Heart right ventricle (tissue), 16 donors: ENCODE results near the gene MINAR1. TPM values are rescaled to one million over a fixed set of nuclear protein-coding genes. Genes with fewer than 3 reads are reported as not detected.

Experiments
- ATAC-seq, 8 donors: fragments of 200-7000 bp; cut with Tn5 transposase; one replicate each; pipeline ENCODE4 v1.9.1; 2020; ENCODE audit warnings: mild to moderate bottlenecking in 8 of 8, moderate library complexity in 8 of 8, moderate number of reproducible peaks in 1 of 8
- DNase-seq, 2 donors: peaks; one replicate each; pipeline ENCODE4 v3.0.0-alpha.2; 2020
- H3K27ac ChIP-seq, 10 donors: fragments of 200-600 bp; sonication (generic) in 2 of 10; one replicate each; pipeline versions ENCODE4 v1.5.0 to v1.8.0; 2020 to 2022; ENCODE audit warnings: mild to moderate bottlenecking in 3 of 10
- H3K27me3 ChIP-seq, 7 donors: fragments of 200-600 bp; one replicate each; pipeline ENCODE4 v1.8.0; 2021 to 2022; ENCODE audit warnings: mild to moderate bottlenecking in 2 of 7
- H3K36me3 ChIP-seq, 9 donors: fragments of 200-600 bp; sonication (generic) in 1 of 9; one replicate each; pipeline versions ENCODE4 v1.5.0 to v1.8.0; 2020 to 2022; ENCODE audit warnings: mild to moderate bottlenecking in 2 of 9
- H3K4me1 ChIP-seq, 9 donors: fragments of 200-600 bp; sonication (generic) in 1 of 9; one replicate each; pipeline versions ENCODE4 v1.5.0 to v1.8.0; 2020 to 2022; ENCODE audit warnings: mild to moderate bottlenecking in 4 of 9
- H3K4me3 ChIP-seq, 10 donors: fragments of 200-600 bp; sonication (generic) in 2 of 10; one replicate each; pipeline versions ENCODE4 v1.5.0 to v1.8.0; 2020 to 2022; ENCODE audit warnings: mild to moderate bottlenecking in 7 of 10, moderate library complexity in 2 of 10
- H3K9me3 ChIP-seq, 11 donors: fragments of 200-600 bp in 10 of 11; sonication (generic) in 2 of 11; one replicate each; pipeline versions ENCODE4 v1.5.0 to v1.8.0; 2013 to 2022; ENCODE audit warnings: mild to moderate bottlenecking in 2 of 11, control low read depth in 1 of 11, moderate library complexity in 1 of 11
- CTCF ChIP-seq, 9 donors: fragments of 200-600 bp; sonication (generic) in 2 of 9; IDR thresholded peaks; one replicate each; pipeline versions ENCODE4 v1.5.0 to v1.8.0; 2021 to 2022; ENCODE audit warnings: antibody characterized with exemption in 9 of 9, mild to moderate bottlenecking in 5 of 9, moderate library complexity in 1 of 9
- WGBS, 2 donors: extraction: QIAGEN DNeasy Blood & Tissue Kit; methylation state at CpG; one replicate each; pipeline ENCODE4 v1.1.7; 2013; ENCODE audit warnings: inconsistent platforms in 1 of 2; 5-methylcytosine and 5-hydroxymethylcytosine counted together
- intact Hi-C, 10 donors: fragments of 100-400 bp; cut with DNase I; formaldehyde crosslinking; loops; one replicate each; pipeline versions ENCODE4 v1.11.1 to v1.14.2; 2022
- polyA plus RNA-seq, 2 donors: library from polyadenylated mRNA; stranded (reverse); fragments of 200-250 nt; gene quantifications; one replicate each; pipeline ENCODE4 v1.2.3, GENCODE V29; 2013
- total RNA-seq, 10 donors: library from RNA; stranded (reverse); fragmentation: NEBNext Ultra II Directional in 3 of 10; extraction: Animal tissue kit (Norgen Biotek cat#: 25700) in 3 of 10; gene quantifications; one replicate each; pipeline versions ENCODE4 v1.2.1 to v1.2.4, GENCODE V29; 2021 to 2023
- donor health status: Arrhythmogenic right ventricular cardiomyopathy.
- donor health status: ischemic (EF 13 %, LVEDD 7.1; RV severe dilation, severe dysfunction).
- donor health status: healthy with polysubstance abuse.
- donor health status: DM: no; HTN: yes; CAD: no.
- donor health status: DM: no; HTN: no; CAD: no.
- donor health status: ischemic (EF 25% LVEDD 6.9; RV normal size, moderate dysfunction).
- donor health status: ischemic (EF 25% LVEDD 5.7; RV mildly dilated, moderate dysfunction).
- donor health status: healthy.
- donor health status: DM: yes; HTN: yes; CAD: no.
- donor health status: Ischemic cardiomyopathy.
- donor health status: ischemic (EF 35%, LVEDD 5.7; RV mildly dilated, moderate dysfunction).
- donor health status: nonischemic (EF 11% LVEDD 7.7; RV severe dilation, severe dysfunction).
- donor health status: DM: yes; HTN: yes; CAD: no.
- donor health status: PGD.
- donor health status: ischemic (EF 29% LVEDD 5.4; RV normal size, mild dysfunction).
- donor health status: nonischemic (EF 23%, LVEDD 6.1; RV moderate dilation, normal function).

The MINAR1 gene
- total and polyA plus RNA-seq, 12 donors = under 0.01 to 0.28 (median 0.06) TPM

GRCh38 chr15:79458491-79458890, 26.4 kb downstream of the MINAR1 start:
- no peak for ATAC-seq

DNA sequence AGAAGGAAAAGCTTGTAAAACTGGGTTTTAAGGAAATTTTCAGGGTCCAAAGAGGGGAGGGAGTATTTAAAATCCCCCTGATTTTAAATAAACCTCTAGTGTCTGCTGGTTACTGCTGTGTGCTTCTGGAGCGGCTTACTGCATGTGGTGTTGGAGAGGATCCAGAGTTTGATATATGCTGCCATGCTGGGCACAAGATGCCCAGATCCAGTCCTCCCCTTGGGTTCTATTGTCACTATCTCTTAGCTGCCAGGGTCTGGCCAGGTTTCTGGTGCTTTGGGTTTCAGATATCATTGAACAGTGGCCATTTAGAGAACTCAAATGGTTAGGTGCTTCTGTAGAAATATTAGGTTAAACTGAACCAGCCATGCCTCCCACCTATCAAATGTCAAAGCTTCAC, 27.5 kb downstream of the MINAR1 start:
- Histone ChIP-seq H3K4me3 (no peak overlapping the region), H3K27ac (no peak overlapping the region), H3K27me3 (peaks cover 0 to 12% (median 0%) of the 10 kb centered on the region in 7 donors), H3K4me1 (no peaks in the 10 kb centered on the region), H3K36me3 (no peaks in the 10 kb centered on the region), H3K9me3 (no peaks in the 10 kb centered on the region)
- no peak for DNase-seq
- intact Hi-C loops = no loop called here
- no peak for ATAC-seq
- 95 to 96% methylated on average over 1 of the region's 1 CpG for WGBS, 2 donors
- TF ChIP-seq CTCF (IDR thresholded peaks at IDR 0.05) = no peak

More at GRCh38 chr15:79458491-79458890, 26.4 kb downstream of the MINAR1 start:
- Histone ChIP-seq H3K27me3 (peaks cover 0 to 12% (median 2%) of the 10 kb centered on the region in 7 donors), H3K36me3 (no peaks in the 10 kb centered on the region), H3K4me3 (no peak overlapping the region), H3K4me1 (no peaks in the 10 kb centered on the region), H3K9me3 (no peaks in the 10 kb centered on the region), H3K27ac (no peak overlapping the region)
- DNase-seq = no peak
- 84 to 86% methylated on average over 6 of the region's 6 CpGs for WGBS, 2 donors
- intact Hi-C loops = no loop called here
- TF ChIP-seq CTCF (IDR thresholded peaks at IDR 0.05) = no peak

GRCh38 chr15:79463043-79463780, 31.1 kb downstream of the MINAR1 start:
- H3K4me1 ChIP-seq = no peaks in the 10 kb centered on the region
- intact Hi-C loops = no loop called here
- WGBS, 2 donors = 84 to 86% methylated on average over 18 of the region's 18 CpGs
- no peak for TF ChIP-seq CTCF (IDR thresholded peaks at IDR 0.05)
- ATAC-seq (peak in 1 of 8 donors; percentile 10), DNase-seq (no peak)
- H3K27ac ChIP-seq = no peak overlapping the region
- peaks cover 0 to 9% (median 0%) of the 10 kb centered on the region in 7 donors for H3K27me3 ChIP-seq
- no peaks in the 10 kb centered on the region for H3K36me3 ChIP-seq
- no peak overlapping the region for H3K4me3 ChIP-seq
- no peaks in the 10 kb centered on the region for H3K9me3 ChIP-seq

- ATAC-seq = no peak
Measured at GRCh38 chr15:79463781-79464270, 31.7 kb downstream of the MINAR1 start.

More at GRCh38 chr15:79463781-79464270, 31.7 kb downstream of the MINAR1 start:
- intact Hi-C loops = no loop called here
- Histone ChIP-seq H3K4me1 (no peaks in the 10 kb centered on the region), H3K9me3 (no peaks in the 10 kb centered on the region), H3K36me3 (no peaks in the 10 kb centered on the region), H3K27me3 (peaks cover 0 to 9% (median 0%) of the 10 kb centered on the region in 7 donors), H3K27ac (no peak overlapping the region), H3K4me3 (no peak overlapping the region)
- no peak for TF ChIP-seq CTCF (IDR thresholded peaks at IDR 0.05)
- WGBS, 2 donors = 88 to 91% methylated on average over 4 of the region's 4 CpGs
- no peak for DNase-seq
